SK-N-SH (cell line): ENCODE results near the gene ABLIM1.

Experiments
- ELF1 ChIP-seq: IDR thresholded peaks from 2 replicates; pipeline ENCODE4 v1.4.0; 2012
- EP300 ChIP-seq, 2 experiments: IDR thresholded peaks; 2 replicates each; pipeline versions ENCODE4 v1.4.0 to v1.6.1; 2012; ENCODE audit warnings: borderline replicate concordance in 1 of 2, low read depth in 1 of 2, low read length in 1 of 2
- EZH2phosphoT487 ChIP-seq: fragments of 200-600 bp; sonication (generic); IDR thresholded peaks from 2 replicates; pipeline ENCODE4 v1.6.1; 2017; ENCODE audit warnings: low read depth, mixed run types, mild to moderate bottlenecking, antibody characterized with exemption, moderate library complexity, borderline replicate concordance
- FOXJ3 ChIP-seq: sonication (generic); formaldehyde crosslinking; IDR thresholded peaks from 2 replicates; pipeline ENCODE4 v1.5.1; 2020; ENCODE audit warnings: mild to moderate bottlenecking, missing genetic modification reagents
- JUND ChIP-seq: IDR thresholded peaks from 2 replicates; pipeline ENCODE4 v1.4.0; 2012
- POLR2AphosphoS5 ChIP-seq: IDR thresholded peaks from 2 replicates; pipeline ENCODE4 v1.6.1; 2012; ENCODE audit warnings: low read depth, low read length
- RFX5 ChIP-seq: IDR thresholded peaks from 2 replicates; pipeline ENCODE4 v1.6.1; 2012; ENCODE audit warnings: mild to moderate bottlenecking, improper control_type of control experiment, low read length
- SMC3 ChIP-seq: IDR thresholded peaks from 2 replicates; pipeline ENCODE4 v1.6.1; 2012; ENCODE audit warnings: low read depth, low read length, improper control_type of control experiment
- YY1 ChIP-seq: IDR thresholded peaks from 2 replicates; pipeline ENCODE4 v1.4.0; 2012; ENCODE audit warnings: low read depth, mild to moderate bottlenecking
- TF ChIP-seq, protein P1 (sequence below): fragments of 200-600 bp; sonication (generic); IDR thresholded peaks from 2 replicates; pipeline ENCODE4 v1.6.1; 2017; ENCODE audit warnings: antibody characterized with exemption, mild to moderate bottlenecking, moderate library complexity
- TF ChIP-seq, protein P2 (sequence below): IDR thresholded peaks from 2 replicates; pipeline ENCODE4 v1.6.1; 2012; ENCODE audit warnings: mild to moderate bottlenecking, low read depth, low read length, moderate library complexity

DNA sequence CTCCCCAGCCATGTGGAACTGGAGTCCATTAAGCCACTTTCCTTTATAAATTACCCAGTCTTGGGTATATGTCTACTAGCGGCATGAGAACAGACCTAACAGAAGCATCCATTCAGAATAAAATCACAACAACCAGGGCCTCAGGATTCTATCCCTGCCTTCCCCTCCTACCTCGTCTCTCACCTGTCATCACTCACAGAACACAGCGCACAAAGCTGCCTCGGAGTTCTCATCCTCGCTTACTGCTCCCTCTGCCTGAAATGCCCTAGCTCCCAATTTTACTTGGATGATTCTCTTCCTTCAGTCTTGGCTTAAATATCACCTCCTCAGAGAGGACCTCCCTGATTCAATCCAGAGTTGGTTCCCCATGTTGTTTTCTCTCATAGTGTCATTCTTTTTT is 183.1 kb downstream of the ABLIM1 start:
- TF ChIP-seq EP300 (IDR thresholded peaks at IDR 0.05; ENCODE audit: borderline replicate concordance in 1 of 2, low read depth in 1 of 2, low read length in 1 of 2) (no peak), POLR2AphosphoS5 (no peak), JUND (no peak), ELF1 (no peak), EZH2phosphoT487 (no peak), FOXJ3 (no peak), YY1 (no peak), RFX5 (no peak), SMC3 (no peak)
- TF ChIP-seq, protein P1, sequence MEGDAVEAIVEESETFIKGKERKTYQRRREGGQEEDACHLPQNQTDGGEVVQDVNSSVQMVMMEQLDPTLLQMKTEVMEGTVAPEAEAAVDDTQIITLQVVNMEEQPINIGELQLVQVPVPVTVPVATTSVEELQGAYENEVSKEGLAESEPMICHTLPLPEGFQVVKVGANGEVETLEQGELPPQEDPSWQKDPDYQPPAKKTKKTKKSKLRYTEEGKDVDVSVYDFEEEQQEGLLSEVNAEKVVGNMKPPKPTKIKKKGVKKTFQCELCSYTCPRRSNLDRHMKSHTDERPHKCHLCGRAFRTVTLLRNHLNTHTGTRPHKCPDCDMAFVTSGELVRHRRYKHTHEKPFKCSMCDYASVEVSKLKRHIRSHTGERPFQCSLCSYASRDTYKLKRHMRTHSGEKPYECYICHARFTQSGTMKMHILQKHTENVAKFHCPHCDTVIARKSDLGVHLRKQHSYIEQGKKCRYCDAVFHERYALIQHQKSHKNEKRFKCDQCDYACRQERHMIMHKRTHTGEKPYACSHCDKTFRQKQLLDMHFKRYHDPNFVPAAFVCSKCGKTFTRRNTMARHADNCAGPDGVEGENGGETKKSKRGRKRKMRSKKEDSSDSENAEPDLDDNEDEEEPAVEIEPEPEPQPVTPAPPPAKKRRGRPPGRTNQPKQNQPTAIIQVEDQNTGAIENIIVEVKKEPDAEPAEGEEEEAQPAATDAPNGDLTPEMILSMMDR, result no peak
- TF ChIP-seq, protein P2, sequence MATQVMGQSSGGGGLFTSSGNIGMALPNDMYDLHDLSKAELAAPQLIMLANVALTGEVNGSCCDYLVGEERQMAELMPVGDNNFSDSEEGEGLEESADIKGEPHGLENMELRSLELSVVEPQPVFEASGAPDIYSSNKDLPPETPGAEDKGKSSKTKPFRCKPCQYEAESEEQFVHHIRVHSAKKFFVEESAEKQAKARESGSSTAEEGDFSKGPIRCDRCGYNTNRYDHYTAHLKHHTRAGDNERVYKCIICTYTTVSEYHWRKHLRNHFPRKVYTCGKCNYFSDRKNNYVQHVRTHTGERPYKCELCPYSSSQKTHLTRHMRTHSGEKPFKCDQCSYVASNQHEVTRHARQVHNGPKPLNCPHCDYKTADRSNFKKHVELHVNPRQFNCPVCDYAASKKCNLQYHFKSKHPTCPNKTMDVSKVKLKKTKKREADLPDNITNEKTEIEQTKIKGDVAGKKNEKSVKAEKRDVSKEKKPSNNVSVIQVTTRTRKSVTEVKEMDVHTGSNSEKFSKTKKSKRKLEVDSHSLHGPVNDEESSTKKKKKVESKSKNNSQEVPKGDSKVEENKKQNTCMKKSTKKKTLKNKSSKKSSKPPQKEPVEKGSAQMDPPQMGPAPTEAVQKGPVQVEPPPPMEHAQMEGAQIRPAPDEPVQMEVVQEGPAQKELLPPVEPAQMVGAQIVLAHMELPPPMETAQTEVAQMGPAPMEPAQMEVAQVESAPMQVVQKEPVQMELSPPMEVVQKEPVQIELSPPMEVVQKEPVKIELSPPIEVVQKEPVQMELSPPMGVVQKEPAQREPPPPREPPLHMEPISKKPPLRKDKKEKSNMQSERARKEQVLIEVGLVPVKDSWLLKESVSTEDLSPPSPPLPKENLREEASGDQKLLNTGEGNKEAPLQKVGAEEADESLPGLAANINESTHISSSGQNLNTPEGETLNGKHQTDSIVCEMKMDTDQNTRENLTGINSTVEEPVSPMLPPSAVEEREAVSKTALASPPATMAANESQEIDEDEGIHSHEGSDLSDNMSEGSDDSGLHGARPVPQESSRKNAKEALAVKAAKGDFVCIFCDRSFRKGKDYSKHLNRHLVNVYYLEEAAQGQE, result no peak
